K562 (cell line): ENCODE measurements around the gene EEFSEC. TPM values are rescaled to one million over a fixed set of nuclear protein-coding genes. Genes with fewer than 3 reads are reported as not detected.

Experiments used
- ARID2 ChIP-seq: fragments of 450-650 bp; IDR thresholded peaks from 2 replicates; pipeline ENCODE4 v1.6.1; 2017; ENCODE audit warnings: antibody characterized with exemption, mild to moderate bottlenecking
- ARID3B ChIP-seq: fragments of 250-450 bp; sonication (Bioruptor Pico); IDR thresholded peaks from 2 replicates; pipeline ENCODE4 v1.4.0; 2020; ENCODE audit warnings: borderline replicate concordance
- GTF2F1 ChIP-seq: IDR thresholded peaks from 2 replicates; pipeline ENCODE4 v1.6.1; 2011; ENCODE audit warnings: low read depth, low read length, improper control_type of control experiment
- KDM5B ChIP-seq: fragments of 200-600 bp; sonication (generic); IDR thresholded peaks from 2 replicates; pipeline ENCODE4 v1.6.1; 2012; ENCODE audit warnings: low read depth, mild to moderate bottlenecking, moderate library complexity, low read length, control low read depth, inconsistent platforms; ENCODE audit not compliant: insufficient replicate concordance
- L3MBTL2 ChIP-seq: fragments of 450-650 bp; IDR thresholded peaks from 2 replicates; pipeline ENCODE4 v1.6.1; 2016; ENCODE audit warnings: mild to moderate bottlenecking, moderate library complexity
- MAX ChIP-seq: sonication (generic); formaldehyde crosslinking; IDR thresholded peaks from 2 replicates; pipeline ENCODE4 v1.9.0; 2022; ENCODE audit warnings: mild to moderate bottlenecking, missing genetic modification reagents
- MAZ ChIP-seq, 2 experiments: fragments of 450-650 bp in 1 of 2; sonication (generic) in 1 of 2; formaldehyde crosslinking; IDR thresholded peaks in 1 of 2; conservative IDR thresholded peaks in 1 of 2; 2 replicates each; pipeline versions ENCODE4 v1.4.0 to v1.5.0; 2020; ENCODE audit warnings: mild to moderate bottlenecking in 1 of 2, missing genetic modification reagents in 1 of 2
- MBD2 ChIP-seq: sonication (generic); IDR thresholded peaks from 2 replicates; pipeline ENCODE4 v1.6.1; 2016; ENCODE audit warnings: low read depth, borderline replicate concordance
- MEF2A ChIP-seq: IDR thresholded peaks from 2 replicates; pipeline ENCODE4 v1.6.1; 2011; ENCODE audit warnings: low read depth, mild to moderate bottlenecking, low read length, moderate library complexity; ENCODE audit not compliant: control insufficient read depth
- NFYB ChIP-seq: IDR thresholded peaks from 2 replicates; pipeline ENCODE4 v1.6.1; 2011; ENCODE audit warnings: mild to moderate bottlenecking, moderate library complexity; ENCODE audit not compliant: insufficient read length; ENCODE audit errors: extremely low read depth
- PHTF2 ChIP-seq: fragments of 250-450 bp; sonication (Bioruptor Pico); IDR thresholded peaks from 2 replicates; pipeline ENCODE4 v1.5.0; 2021; ENCODE audit warnings: mild to moderate bottlenecking
- POU5F1 ChIP-seq: fragments of 150-350 bp; IDR thresholded peaks from 2 replicates; pipeline ENCODE4 v1.6.1; 2014; ENCODE audit warnings: borderline replicate concordance, low read length, low read depth, mild to moderate bottlenecking; ENCODE audit not compliant: partially characterized antibody
- SMARCA4 ChIP-seq: fragments of 450-650 bp; IDR thresholded peaks from 2 replicates; pipeline ENCODE4 v1.6.1; 2016
- STAT5B ChIP-seq: fragments of 250-450 bp; sonication (Bioruptor Pico); IDR thresholded peaks from 2 replicates; pipeline ENCODE4 v1.8.0; 2021; ENCODE audit warnings: mild to moderate bottlenecking, inconsistent platforms
- SUPT5H ChIP-seq: fragments of 450-650 bp; IDR thresholded peaks from 2 replicates; pipeline ENCODE4 v1.6.1; 2016
- TGIF2 ChIP-seq: sonication (generic); formaldehyde crosslinking; IDR thresholded peaks from 2 replicates; pipeline ENCODE4 v1.8.1; 2022; ENCODE audit warnings: mild to moderate bottlenecking, missing genetic modification reagents, moderate library complexity
- ZNF280B ChIP-seq: fragments of 250-450 bp; sonication (Bioruptor Pico); IDR thresholded peaks from 2 replicates; pipeline ENCODE4 v1.5.1; 2021; ENCODE audit warnings: mild to moderate bottlenecking
- ZNF324 ChIP-seq: fragments of 250-450 bp; sonication (Bioruptor Pico); IDR thresholded peaks from 2 replicates; pipeline ENCODE4 v1.4.0; 2020; ENCODE audit warnings: mild to moderate bottlenecking
- ZNF408 ChIP-seq: fragments of 250-450 bp; sonication (Bioruptor Pico); IDR thresholded peaks from 2 replicates; pipeline ENCODE4 v1.4.0; 2020; ENCODE audit warnings: low read depth, mild to moderate bottlenecking, moderate library complexity
- ZNF699 ChIP-seq: fragments of 250-450 bp; sonication (Bioruptor Pico); IDR thresholded peaks from 2 replicates; pipeline ENCODE4 v1.8.0; 2021; ENCODE audit warnings: mild to moderate bottlenecking, moderate library complexity; ENCODE audit not compliant: insufficient replicate concordance
- polyA plus RNA-seq, 8 experiments: library from polyadenylated mRNA; depleted of rRNA in 4 of 8; stranded (reverse) in 5 of 8; unstranded in 3 of 8; fragments of >200 nt; fragmentation: Nextera tagmentation in 2 of 8; fragmentation: Illumina TruSeq in 1 of 8; extraction: Ambion mirVana in 2 of 8; extraction: Trizol in 1 of 8; gene quantifications; 2 replicates each; pipeline versions ENCODE4 v1.2.1 to v1.2.3, GENCODE V29; 2011 to 2014; ENCODE audit warnings: inconsistent platforms in 1 of 8, missing spikeins in 1 of 8
- total RNA-seq, 7 experiments: library from RNA; depleted of rRNA in 6 of 7; stranded (reverse); fragments of >200 nt in 6 of 7; fragmentation: Illumina TruSeq in 2 of 7; extraction: Trizol in 2 of 7; gene quantifications; 2 replicates each; pipeline versions ENCODE4 v1.2.1 to v1.2.3, GENCODE V29; 2011 to 2021; ENCODE audit warnings: low replicate concordance in 1 of 7
- TF ChIP-seq, protein P1 (sequence below), 3 experiments: fragments of 200-800 bp in 1 of 3; fragments of 250-450 bp in 1 of 3; fragments of 450-650 bp in 1 of 3; sonication (Bioruptor Pico) in 1 of 3; sonication (Bioruptor generic) in 1 of 3; formaldehyde crosslinking in 1 of 3; IDR thresholded peaks; 2 replicates each; pipeline versions ENCODE4 v1.6.1 to v1.8.0; 2016 to 2022; ENCODE audit warnings: mild to moderate bottlenecking in 2 of 3, missing genetic modification characterization in 2 of 3, missing compliant biosample characterization in 1 of 3, moderate library complexity in 1 of 3

Gene EEFSEC
- total and polyA plus RNA-seq, 9 of the 15 experiments (the other 6 are each of a cell fraction or from before 2014, with no cell fraction given), result 0.35 to 11.8 (median 7.7) TPM

- TF ChIP-seq, protein P1, sequence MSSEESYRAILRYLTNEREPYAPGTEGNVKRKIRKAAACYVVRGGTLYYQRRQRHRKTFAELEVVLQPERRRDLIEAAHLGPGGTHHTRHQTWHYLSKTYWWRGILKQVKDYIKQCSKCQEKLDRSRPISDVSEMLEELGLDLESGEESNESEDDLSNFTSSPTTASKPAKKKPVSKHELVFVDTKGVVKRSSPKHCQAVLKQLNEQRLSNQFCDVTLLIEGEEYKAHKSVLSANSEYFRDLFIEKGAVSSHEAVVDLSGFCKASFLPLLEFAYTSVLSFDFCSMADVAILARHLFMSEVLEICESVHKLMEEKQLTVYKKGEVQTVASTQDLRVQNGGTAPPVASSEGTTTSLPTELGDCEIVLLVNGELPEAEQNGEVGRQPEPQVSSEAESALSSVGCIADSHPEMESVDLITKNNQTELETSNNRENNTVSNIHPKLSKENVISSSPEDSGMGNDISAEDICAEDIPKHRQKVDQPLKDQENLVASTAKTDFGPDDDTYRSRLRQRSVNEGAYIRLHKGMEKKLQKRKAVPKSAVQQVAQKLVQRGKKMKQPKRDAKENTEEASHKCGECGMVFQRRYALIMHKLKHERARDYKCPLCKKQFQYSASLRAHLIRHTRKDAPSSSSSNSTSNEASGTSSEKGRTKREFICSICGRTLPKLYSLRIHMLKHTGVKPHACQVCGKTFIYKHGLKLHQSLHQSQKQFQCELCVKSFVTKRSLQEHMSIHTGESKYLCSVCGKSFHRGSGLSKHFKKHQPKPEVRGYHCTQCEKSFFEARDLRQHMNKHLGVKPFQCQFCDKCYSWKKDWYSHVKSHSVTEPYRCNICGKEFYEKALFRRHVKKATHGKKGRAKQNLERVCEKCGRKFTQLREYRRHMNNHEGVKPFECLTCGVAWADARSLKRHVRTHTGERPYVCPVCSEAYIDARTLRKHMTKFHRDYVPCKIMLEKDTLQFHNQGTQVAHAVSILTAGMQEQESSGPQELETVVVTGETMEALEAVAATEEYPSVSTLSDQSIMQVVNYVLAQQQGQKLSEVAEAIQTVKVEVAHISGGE (CRISPR knock-in tag; IDR thresholded peaks at IDR 0.05), result peak; percentile 94 to 98 (median 97)
- TF ChIP-seq ZNF408 (CRISPR knock-in tag) (no peak), TGIF2 (peak; percentile 37; the same call in 1 of the 2 replicates), MBD2 (no peak), KDM5B (peak; percentile 52), POU5F1 (no peak), MEF2A (no peak), ZNF324 (CRISPR knock-in tag) (no peak), ZNF699 (CRISPR knock-in tag) (no peak), MAX (peak; percentile 70), NFYB (no peak), PHTF2 (CRISPR knock-in tag) (no peak), GTF2F1 (no peak), ARID2 (no peak), SMARCA4 (no peak), ARID3B (CRISPR knock-in tag) (no peak), L3MBTL2 (peak; percentile 81), ZNF280B (CRISPR knock-in tag) (no peak), SUPT5H (peak; percentile 74), MAZ (CRISPR knock-in tag; conservative IDR thresholded peaks at IDR 0.05 in 1 of 2, IDR thresholded peaks at IDR 0.05 in 1 of 2) (peak; percentile 86 to 91), STAT5B (no peak)
Observed at GRCh38 chr3:128153156-128154041, at the start of gene EEFSEC (continued).
